H1 (cell line): ENCODE data around the gene PTMS. TPM values are rescaled to one million over a fixed set of nuclear protein-coding genes. Genes with fewer than 3 reads are reported as not detected.

Source experiments
- CBX5 ChIP-seq: fragments of 300-800, 300-1000 bp; sonication (generic); IDR thresholded peaks from 2 replicates; pipeline ENCODE4 v1.7.1; 2016; ENCODE audit warnings: antibody characterized with exemption, low read length, low read depth
- EZH2 ChIP-seq: fragments of 200-600 bp; sonication (generic); IDR thresholded peaks from 2 replicates; pipeline ENCODE4 v1.7.1; 2012; ENCODE audit warnings: low read depth, mild to moderate bottlenecking, moderate library complexity, low read length, inconsistent platforms; ENCODE audit not compliant: severe bottlenecking
- HDAC6 ChIP-seq: IDR thresholded peaks from one replicate; pipeline ENCODE4 v1.7.1; 2012; ENCODE audit warnings: low read depth, mild to moderate bottlenecking, inconsistent platforms, low read length, moderate library complexity
- NRF1 ChIP-seq: IDR thresholded peaks from 2 replicates; pipeline ENCODE4 v1.6.1; 2011; ENCODE audit warnings: mild to moderate bottlenecking, low read depth, low read length, improper control_type of control experiment
- PHF8 ChIP-seq: fragments of 200-600 bp; sonication (generic); conservative IDR thresholded peaks from 2 replicates; pipeline ENCODE4 v1.7.1; 2012; ENCODE audit warnings: low read depth, mild to moderate bottlenecking, inconsistent platforms, low read length, moderate library complexity
- SP2 ChIP-seq: IDR thresholded peaks from 2 replicates; pipeline ENCODE4 v1.6.1; 2012; ENCODE audit warnings: mild to moderate bottlenecking, low read length, inconsistent platforms
- SRF ChIP-seq: IDR thresholded peaks from 2 replicates; pipeline ENCODE4 v1.6.1; 2011; ENCODE audit warnings: mild to moderate bottlenecking, low read depth, low read length, moderate library complexity
- TAF1 ChIP-seq: IDR thresholded peaks from 2 replicates; pipeline ENCODE4 v1.6.1; 2011; ENCODE audit warnings: mild to moderate bottlenecking, low read depth, low read length
- polyA plus RNA-seq, 7 experiments: library from polyadenylated mRNA; depleted of rRNA in 3 of 7; stranded (reverse) in 5 of 7; unstranded in 2 of 7; fragments of >200 nt in 5 of 7; fragments of 200-250 nt in 2 of 7; gene quantifications; 1 replicate in 5 of 7; 2 replicates in 1 of 7; 4 replicates in 1 of 7; pipeline versions ENCODE4 v1.2.1 to v1.2.3, GENCODE V29; 2011 to 2013; ENCODE audit warnings: missing spikeins in 2 of 7, mixed read lengths in 2 of 7
- total RNA-seq: library from RNA; stranded (reverse); fragmentation: NEBNext Ultra II Directional; extraction: Animal tissue kit (Norgen Biotek cat#: 25700); gene quantifications from 2 replicates; pipeline ENCODE4 v1.2.1, GENCODE V29; 2021

The PTMS gene
- total and polyA plus RNA-seq, 2 of the 8 experiments (the other 6 are each of a cell fraction or from before 2014, with no cell fraction given) = 444 to 553 TPM

- TF ChIP-seq EZH2 (no peak), PHF8 (no peak), SP2 (no peak), HDAC6 (no peak), TAF1 (no peak), CBX5 (no peak), NRF1 (no peak), SRF (no peak)
Measured at GRCh38 chr12:6750506-6750905, 15.7 kb upstream of the PTMS start (continued).
